ENCODE measurements around the gene CLMP. TPM values are rescaled to one million over a fixed set of nuclear protein-coding genes. Genes with fewer than 3 reads are reported as not detected.

Gene CLMP
- total and polyA plus RNA-seq, 2 donors (not counting 1 experiment from before 2014, with no cell fraction given), result 0.01 TPM; not detected in 1

GRCh38 chr11:123178186-123178585 lies 16.9 kb downstream of the CLMP start:
- no peak overlapping the region for H3K4me2 ChIP-seq (replicated peaks; ENCODE audit: low read depth, low read length, poor library complexity, severe bottlenecking)
- H3K4me3 ChIP-seq (ENCODE audit: control extremely low read depth in 1 of 5, extremely low read depth in 1 of 5, insufficient read depth in 1 of 5, low read depth in 2 of 5, low read length in 4 of 5), result no peak overlapping the region
- no peak overlapping the region for H3K9ac ChIP-seq (ENCODE audit: low read length)
- no peak overlapping the region for H2AFZ ChIP-seq (ENCODE audit: insufficient read depth, low read depth, low read length, poor library complexity, severe bottlenecking)
- H3K4me1 ChIP-seq (ENCODE audit: control insufficient read depth in 2 of 2, insufficient read depth in 2 of 2, low read length in 2 of 2), result no peaks in the 10 kb centered on the region
- TF ChIP-seq, protein P1, sequence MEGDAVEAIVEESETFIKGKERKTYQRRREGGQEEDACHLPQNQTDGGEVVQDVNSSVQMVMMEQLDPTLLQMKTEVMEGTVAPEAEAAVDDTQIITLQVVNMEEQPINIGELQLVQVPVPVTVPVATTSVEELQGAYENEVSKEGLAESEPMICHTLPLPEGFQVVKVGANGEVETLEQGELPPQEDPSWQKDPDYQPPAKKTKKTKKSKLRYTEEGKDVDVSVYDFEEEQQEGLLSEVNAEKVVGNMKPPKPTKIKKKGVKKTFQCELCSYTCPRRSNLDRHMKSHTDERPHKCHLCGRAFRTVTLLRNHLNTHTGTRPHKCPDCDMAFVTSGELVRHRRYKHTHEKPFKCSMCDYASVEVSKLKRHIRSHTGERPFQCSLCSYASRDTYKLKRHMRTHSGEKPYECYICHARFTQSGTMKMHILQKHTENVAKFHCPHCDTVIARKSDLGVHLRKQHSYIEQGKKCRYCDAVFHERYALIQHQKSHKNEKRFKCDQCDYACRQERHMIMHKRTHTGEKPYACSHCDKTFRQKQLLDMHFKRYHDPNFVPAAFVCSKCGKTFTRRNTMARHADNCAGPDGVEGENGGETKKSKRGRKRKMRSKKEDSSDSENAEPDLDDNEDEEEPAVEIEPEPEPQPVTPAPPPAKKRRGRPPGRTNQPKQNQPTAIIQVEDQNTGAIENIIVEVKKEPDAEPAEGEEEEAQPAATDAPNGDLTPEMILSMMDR (IDR thresholded peaks at IDR 0.05), result no peak
- no peaks in the 10 kb centered on the region for H3K27me3 ChIP-seq (replicated peaks in 1 of 4; ENCODE audit: control extremely low read depth in 1 of 4, control insufficient read depth in 3 of 4, insufficient read depth in 4 of 4, low read length in 3 of 4)
- H3K4me3 Mint-ChIP-seq, result no peak overlapping the region
- H3K9me3 Mint-ChIP-seq (ENCODE audit: insufficient read depth), result no peaks in the 10 kb centered on the region
- H3K36me3 ChIP-seq (replicated peaks in 1 of 2; ENCODE audit: control extremely low read depth in 1 of 2, control insufficient read depth in 1 of 2, extremely low read depth in 1 of 2, insufficient read depth in 2 of 2, low read length in 1 of 2), result no peaks in the 10 kb centered on the region
- H3K27ac ChIP-seq (ENCODE audit: low read length in 2 of 2), result no peak overlapping the region
- no peaks in the 10 kb centered on the region for H4K20me1 ChIP-seq (ENCODE audit: control insufficient read depth, insufficient read depth, low read length, poor library complexity, severe bottlenecking)
- intact Hi-C loops (cut with micrococcal nuclease), result no loop called here
- H3K9me3 ChIP-seq (ENCODE audit: control extremely low read depth in 1 of 3, control insufficient read depth in 2 of 3, insufficient read depth in 1 of 3, low read length in 2 of 3), result no peaks in the 10 kb centered on the region
- peaks cover 36% of the 10 kb centered on the region for H3K27me3 Mint-ChIP-seq
- no peak for ATAC-seq (ENCODE audit: low read depth)
- WGBS (ENCODE audit: insufficient coverage), result no CpG with 5 or more reads among the region's 1 CpG
- H3K79me2 ChIP-seq (ENCODE audit: control insufficient read depth, insufficient read depth, low read length), result no peaks in the 10 kb centered on the region
- ChIA-PET CTCF (no interaction called here), POLR2A (no interaction called here)
- no peak overlapping the region for H3K27ac Mint-ChIP-seq
- DNase-seq, result no peak
- no peaks in the 10 kb centered on the region for H3K4me1 Mint-ChIP-seq

GRCh38 chr11:123176785-123177184 lies 18.3 kb downstream of the CLMP start:
- Histone ChIP-seq H3K4me1 (ENCODE audit: control insufficient read depth in 2 of 2, insufficient read depth in 2 of 2, low read length in 2 of 2) (no peaks in the 10 kb centered on the region), H3K79me2 (ENCODE audit: control insufficient read depth, insufficient read depth, low read length) (no peaks in the 10 kb centered on the region), H3K36me3 (replicated peaks in 1 of 2; ENCODE audit: control extremely low read depth in 1 of 2, control insufficient read depth in 1 of 2, extremely low read depth in 1 of 2, insufficient read depth in 2 of 2, low read length in 1 of 2) (no peaks in the 10 kb centered on the region), H3K9me3 (ENCODE audit: control extremely low read depth in 1 of 3, control insufficient read depth in 2 of 3, insufficient read depth in 1 of 3, low read length in 2 of 3) (no peaks in the 10 kb centered on the region), H3K27me3 (replicated peaks in 1 of 4; ENCODE audit: control extremely low read depth in 1 of 4, control insufficient read depth in 3 of 4, insufficient read depth in 4 of 4, low read length in 3 of 4) (no peaks in the 10 kb centered on the region), H3K4me2 (replicated peaks; ENCODE audit: low read depth, low read length, poor library complexity, severe bottlenecking) (no peak overlapping the region), H3K9ac (ENCODE audit: low read length) (no peak overlapping the region), H4K20me1 (ENCODE audit: control insufficient read depth, insufficient read depth, low read length, poor library complexity, severe bottlenecking) (no peaks in the 10 kb centered on the region), H2AFZ (ENCODE audit: insufficient read depth, low read depth, low read length, poor library complexity, severe bottlenecking) (no peak overlapping the region), H3K4me3 (ENCODE audit: control extremely low read depth in 1 of 5, extremely low read depth in 1 of 5, insufficient read depth in 1 of 5, low read depth in 2 of 5, low read length in 4 of 5) (no peak overlapping the region), H3K27ac (ENCODE audit: low read length in 2 of 2) (no peak overlapping the region)
- intact Hi-C loops (cut with micrococcal nuclease), result no loop called here
- Mint-ChIP-seq H3K9me3 (ENCODE audit: insufficient read depth) (no peaks in the 10 kb centered on the region), H3K4me1 (no peaks in the 10 kb centered on the region), H3K27me3 (peaks cover 24% of the 10 kb centered on the region), H3K27ac (no peak overlapping the region), H3K4me3 (no peak overlapping the region)
- ATAC-seq (ENCODE audit: low read depth) (no peak), DNase-seq (no peak)
- POLR2A ChIA-PET, result no interaction called here
- 88% methylated on average over 2 of the region's 2 CpGs for WGBS (ENCODE audit: insufficient coverage)
- TF ChIP-seq EZH2 (IDR thresholded peaks at IDR 0.05; ENCODE audit: borderline replicate concordance, insufficient read depth, low read depth, low read length, poor library complexity, severe bottlenecking), result no peak
- TF ChIP-seq, protein P1 (IDR thresholded peaks at IDR 0.05), result no peak
- CTCF ChIA-PET, result no interaction called here

All from B cell (primary cell).